GM12878 (cell line): ENCODE results near the gene REL. TPM values are rescaled to one million over a fixed set of nuclear protein-coding genes. Genes with fewer than 3 reads are reported as not detected.

Source experiments
- ASH2L ChIP-seq: fragments of 300-600, 200-600 bp; sonication (generic); IDR thresholded peaks from 2 replicates; pipeline ENCODE4 v1.6.1; 2017; ENCODE audit warnings: low read depth, mild to moderate bottlenecking, borderline replicate concordance
- CREB1 ChIP-seq: IDR thresholded peaks from 2 replicates; pipeline ENCODE4 v1.6.1; 2012; ENCODE audit warnings: low read depth, mild to moderate bottlenecking, inconsistent platforms
- E2F8 ChIP-seq: fragments of 450-650 bp; IDR thresholded peaks from 2 replicates; pipeline ENCODE4 v1.6.1; 2018; ENCODE audit warnings: mild to moderate bottlenecking, low read depth, moderate library complexity; ENCODE audit not compliant: partially characterized antibody
- E4F1 ChIP-seq: fragments of 450-650 bp; IDR thresholded peaks from 2 replicates; pipeline ENCODE4 v1.6.1; 2018; ENCODE audit warnings: borderline replicate concordance, mild to moderate bottlenecking; ENCODE audit not compliant: partially characterized antibody
- EED ChIP-seq: sonication (generic); IDR thresholded peaks from 2 replicates; pipeline ENCODE4 v1.6.1; 2016; ENCODE audit warnings: antibody characterized with exemption, low read depth
- JUNB ChIP-seq: IDR thresholded peaks from 2 replicates; pipeline ENCODE4 v1.6.1; 2016; ENCODE audit warnings: antibody characterized with exemption, mild to moderate bottlenecking
- MAX ChIP-seq: IDR thresholded peaks from 2 replicates; pipeline ENCODE4 v1.6.1; 2012; ENCODE audit warnings: low read depth, low read length, improper control_type of control experiment
- NFYA ChIP-seq: IDR thresholded peaks from 2 replicates; pipeline ENCODE4 v1.6.1; 2011; ENCODE audit warnings: low read depth, mild to moderate bottlenecking, low read length, improper control_type of control experiment, borderline replicate concordance
- NR2F1 ChIP-seq: fragments of 450-650 bp; conservative IDR thresholded peaks from 2 replicates; pipeline ENCODE4 v1.6.1; 2017; ENCODE audit warnings: mild to moderate bottlenecking
- PBX3 ChIP-seq: IDR thresholded peaks from 2 replicates; pipeline ENCODE4 v1.6.1; 2011; ENCODE audit warnings: mild to moderate bottlenecking, low read depth, low read length, moderate library complexity; ENCODE audit not compliant: insufficient replicate concordance
- PKNOX1 ChIP-seq: fragments of 450-650 bp; IDR thresholded peaks from 2 replicates; pipeline ENCODE4 v1.6.1; 2016; ENCODE audit warnings: mild to moderate bottlenecking
- TBL1XR1 ChIP-seq: IDR thresholded peaks from 2 replicates; pipeline ENCODE4 v1.6.1; 2012; ENCODE audit warnings: low read depth, low read length, improper control_type of control experiment
- polyA plus RNA-seq, 11 experiments: library from polyadenylated mRNA; depleted of rRNA in 4 of 11; unstranded in 6 of 11; stranded (reverse) in 5 of 11; fragments of >200 nt; fragmentation: Nextera tagmentation in 4 of 11; fragmentation: Illumina TruSeq in 1 of 11; extraction: Ambion mirVana in 4 of 11; extraction: Trizol in 1 of 11; gene quantifications; 1 replicate in 1 of 11; 2 replicates in 10 of 11; pipeline versions ENCODE4 v1.2.1 to v1.2.3, GENCODE V29; 2011 to 2016; ENCODE audit warnings: inconsistent platforms in 2 of 11, missing spikeins in 2 of 11, low read depth in 1 of 11
- total RNA-seq, 4 experiments: library from RNA; depleted of rRNA in 3 of 4; stranded (reverse); fragments of >200 nt in 3 of 4; fragmentation: Illumina TruSeq in 1 of 4; extraction: Trizol in 1 of 4; gene quantifications; 2 replicates each; pipeline versions ENCODE4 v1.2.1 to v1.2.3, GENCODE V29; 2013 to 2021
- TF ChIP-seq, protein P1 (sequence below): IDR thresholded peaks from 2 replicates; pipeline ENCODE4 v1.6.1; 2012; ENCODE audit warnings: low read depth, low read length, improper control_type of control experiment
- TF ChIP-seq, protein P2 (sequence below): fragments of 450-650 bp; IDR thresholded peaks from 2 replicates; pipeline ENCODE4 v1.6.1; 2017; ENCODE audit warnings: mild to moderate bottlenecking
- TF ChIP-seq, protein P3 (sequence below): fragments of 450-650 bp; IDR thresholded peaks from 2 replicates; pipeline ENCODE4 v1.6.1; 2017; ENCODE audit warnings: mild to moderate bottlenecking, low read depth, inconsistent platforms; ENCODE audit not compliant: poor library complexity, severe bottlenecking

The REL gene
- total and polyA plus RNA-seq, 10 of the 15 experiments (the other 5 are each of a cell fraction or from before 2014, with no cell fraction given): 6.3 to 52.4 (median 26.6) TPM

GRCh38 chr2:60873381-60873780 is 8.0 kb upstream of the REL start (continued):
- TF ChIP-seq E2F8 (no peak), NR2F1 (peak; percentile 45; the same call in 1 of the 2 replicates), MAX (no peak), CREB1 (peak; percentile 34; the same call in 1 of the 2 replicates), NFYA (no peak), ASH2L (no peak), EED (peak; percentile 22; the same call in 1 of the 2 replicates), PKNOX1 (no peak), PBX3 (no peak), TBL1XR1 (peak; percentile 85), JUNB (peak; percentile 93), E4F1 (no peak)
- TF ChIP-seq, protein P1, sequence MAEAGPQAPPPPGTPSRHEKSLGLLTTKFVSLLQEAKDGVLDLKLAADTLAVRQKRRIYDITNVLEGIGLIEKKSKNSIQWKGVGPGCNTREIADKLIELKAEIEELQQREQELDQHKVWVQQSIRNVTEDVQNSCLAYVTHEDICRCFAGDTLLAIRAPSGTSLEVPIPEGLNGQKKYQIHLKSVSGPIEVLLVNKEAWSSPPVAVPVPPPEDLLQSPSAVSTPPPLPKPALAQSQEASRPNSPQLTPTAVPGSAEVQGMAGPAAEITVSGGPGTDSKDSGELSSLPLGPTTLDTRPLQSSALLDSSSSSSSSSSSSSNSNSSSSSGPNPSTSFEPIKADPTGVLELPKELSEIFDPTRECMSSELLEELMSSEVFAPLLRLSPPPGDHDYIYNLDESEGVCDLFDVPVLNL: no peak
- TF ChIP-seq, protein P2, sequence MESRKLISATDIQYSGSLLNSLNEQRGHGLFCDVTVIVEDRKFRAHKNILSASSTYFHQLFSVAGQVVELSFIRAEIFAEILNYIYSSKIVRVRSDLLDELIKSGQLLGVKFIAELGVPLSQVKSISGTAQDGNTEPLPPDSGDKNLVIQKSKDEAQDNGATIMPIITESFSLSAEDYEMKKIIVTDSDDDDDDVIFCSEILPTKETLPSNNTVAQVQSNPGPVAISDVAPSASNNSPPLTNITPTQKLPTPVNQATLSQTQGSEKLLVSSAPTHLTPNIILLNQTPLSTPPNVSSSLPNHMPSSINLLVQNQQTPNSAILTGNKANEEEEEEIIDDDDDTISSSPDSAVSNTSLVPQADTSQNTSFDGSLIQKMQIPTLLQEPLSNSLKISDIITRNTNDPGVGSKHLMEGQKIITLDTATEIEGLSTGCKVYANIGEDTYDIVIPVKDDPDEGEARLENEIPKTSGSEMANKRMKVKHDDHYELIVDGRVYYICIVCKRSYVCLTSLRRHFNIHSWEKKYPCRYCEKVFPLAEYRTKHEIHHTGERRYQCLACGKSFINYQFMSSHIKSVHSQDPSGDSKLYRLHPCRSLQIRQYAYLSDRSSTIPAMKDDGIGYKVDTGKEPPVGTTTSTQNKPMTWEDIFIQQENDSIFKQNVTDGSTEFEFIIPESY: no peak
- TF ChIP-seq, protein P3, sequence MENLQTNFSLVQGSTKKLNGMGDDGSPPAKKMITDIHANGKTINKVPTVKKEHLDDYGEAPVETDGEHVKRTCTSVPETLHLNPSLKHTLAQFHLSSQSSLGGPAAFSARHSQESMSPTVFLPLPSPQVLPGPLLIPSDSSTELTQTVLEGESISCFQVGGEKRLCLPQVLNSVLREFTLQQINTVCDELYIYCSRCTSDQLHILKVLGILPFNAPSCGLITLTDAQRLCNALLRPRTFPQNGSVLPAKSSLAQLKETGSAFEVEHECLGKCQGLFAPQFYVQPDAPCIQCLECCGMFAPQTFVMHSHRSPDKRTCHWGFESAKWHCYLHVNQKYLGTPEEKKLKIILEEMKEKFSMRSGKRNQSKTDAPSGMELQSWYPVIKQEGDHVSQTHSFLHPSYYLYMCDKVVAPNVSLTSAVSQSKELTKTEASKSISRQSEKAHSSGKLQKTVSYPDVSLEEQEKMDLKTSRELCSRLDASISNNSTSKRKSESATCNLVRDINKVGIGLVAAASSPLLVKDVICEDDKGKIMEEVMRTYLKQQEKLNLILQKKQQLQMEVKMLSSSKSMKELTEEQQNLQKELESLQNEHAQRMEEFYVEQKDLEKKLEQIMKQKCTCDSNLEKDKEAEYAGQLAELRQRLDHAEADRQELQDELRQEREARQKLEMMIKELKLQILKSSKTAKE: peak; percentile 86
